K562 (cell line): ENCODE data around the gene SIGLEC7. TPM values are rescaled to one million over a fixed set of nuclear protein-coding genes. Genes with fewer than 3 reads are reported as not detected.
A peak's percentile ranks its signal among the peaks of the same experiment; 100 is the strongest.

Source experiments
- CTBP1 ChIP-seq: fragments of 450-650 bp; IDR thresholded peaks from 2 replicates; pipeline ENCODE4 v1.6.1; 2016; ENCODE audit warnings: borderline replicate concordance
- E2F8 ChIP-seq: fragments of 450-650 bp; IDR thresholded peaks from 2 replicates; pipeline ENCODE4 v1.7.1; 2018; ENCODE audit warnings: mild to moderate bottlenecking, low read depth; ENCODE audit not compliant: partially characterized antibody
- FOXO4 ChIP-seq: fragments of 450-650 bp; formaldehyde crosslinking; IDR thresholded peaks from 2 replicates; pipeline ENCODE4 v1.4.0; 2020; ENCODE audit warnings: mild to moderate bottlenecking, moderate library complexity
- GTF2A2 ChIP-seq: IDR thresholded peaks from 2 replicates; pipeline ENCODE4 v1.6.1; 2016; ENCODE audit warnings: mild to moderate bottlenecking, missing genetic modification characterization, missing compliant biosample characterization
- HEY1 ChIP-seq: fragments of 250-450 bp; sonication (Bioruptor Pico); IDR thresholded peaks from 2 replicates; pipeline ENCODE4 v1.5.0; 2020; ENCODE audit warnings: mild to moderate bottlenecking, moderate library complexity, borderline replicate concordance
- ID3 ChIP-seq, 2 experiments: fragments of 250-450 bp in 1 of 2; fragments of 450-650 bp in 1 of 2; sonication (Bioruptor Pico) in 1 of 2; IDR thresholded peaks; 2 replicates each; pipeline versions ENCODE4 v1.6.1 to v1.8.0; 2016 to 2021; ENCODE audit warnings: mild to moderate bottlenecking in 2 of 2, moderate library complexity in 2 of 2, missing compliant biosample characterization in 1 of 2, missing genetic modification characterization in 1 of 2
- KDM5B ChIP-seq: fragments of 200-600 bp; sonication (generic); IDR thresholded peaks from 2 replicates; pipeline ENCODE4 v1.6.1; 2012; ENCODE audit warnings: low read depth, mild to moderate bottlenecking, moderate library complexity, low read length, control low read depth, inconsistent platforms; ENCODE audit not compliant: insufficient replicate concordance
- MCM2 ChIP-seq: fragments of 450-650 bp; IDR thresholded peaks from 2 replicates; pipeline ENCODE4 v1.6.1; 2017; ENCODE audit warnings: low read depth, mild to moderate bottlenecking
- RBM17 ChIP-seq: fragments of 200-400 bp; formaldehyde crosslinking; IDR thresholded peaks from 2 replicates; pipeline ENCODE4 v1.6.1; 2017; ENCODE audit warnings: low read depth, mild to moderate bottlenecking, low read length, borderline replicate concordance
- SREBF2 ChIP-seq: sonication (generic); formaldehyde crosslinking; IDR thresholded peaks from 2 replicates; pipeline ENCODE4 v1.4.0; 2020; ENCODE audit warnings: mild to moderate bottlenecking, missing genetic modification reagents
- ZNF121 ChIP-seq: sonication (generic); formaldehyde crosslinking; conservative IDR thresholded peaks from 2 replicates; pipeline ENCODE4 v1.8.0; 2022; ENCODE audit warnings: missing genetic modification reagents
- ZNF3 ChIP-seq: fragments of 250-450 bp; sonication (Bioruptor Pico); IDR thresholded peaks from 2 replicates; pipeline ENCODE4 v1.5.0; 2021; ENCODE audit warnings: mild to moderate bottlenecking, moderate library complexity
- ZNF354B ChIP-seq: fragments of 250-450 bp; sonication (Bioruptor Pico); IDR thresholded peaks from 2 replicates; pipeline ENCODE4 v1.4.0; 2020
- ZNF644 ChIP-seq: fragments of 200-800 bp; sonication (Bioruptor generic); IDR thresholded peaks from 2 replicates; pipeline ENCODE4 v1.6.1; 2016; ENCODE audit warnings: low read depth, missing genetic modification characterization, missing compliant biosample characterization
- polyA plus RNA-seq, 8 experiments: library from polyadenylated mRNA; depleted of rRNA in 4 of 8; stranded (reverse) in 5 of 8; unstranded in 3 of 8; fragments of >200 nt; fragmentation: Nextera tagmentation in 2 of 8; fragmentation: Illumina TruSeq in 1 of 8; extraction: Ambion mirVana in 2 of 8; extraction: Trizol in 1 of 8; gene quantifications; 2 replicates each; pipeline versions ENCODE4 v1.2.1 to v1.2.3, GENCODE V29; 2011 to 2014; ENCODE audit warnings: inconsistent platforms in 1 of 8, missing spikeins in 1 of 8
- total RNA-seq, 7 experiments: library from RNA; depleted of rRNA in 6 of 7; stranded (reverse); fragments of >200 nt in 6 of 7; fragmentation: Illumina TruSeq in 2 of 7; extraction: Trizol in 2 of 7; gene quantifications; 2 replicates each; pipeline versions ENCODE4 v1.2.1 to v1.2.3, GENCODE V29; 2011 to 2021; ENCODE audit warnings: low replicate concordance in 1 of 7

The SIGLEC7 gene
- total and polyA plus RNA-seq, 9 of the 15 experiments (the other 6 are each of a cell fraction or from before 2014, with no cell fraction given): 0.10 to 0.12 TPM; not detected in 7

GRCh38 chr19:51158474-51159129, 16.5 kb downstream of the SIGLEC7 start (continued):
- no peak for TF ChIP-seq ZNF121 (CRISPR knock-in tag)
- no peak for TF ChIP-seq RBM17
- TF ChIP-seq GTF2A2 (tag): no peak
- no peak for TF ChIP-seq FOXO4 (CRISPR knock-in tag)
- TF ChIP-seq ZNF354B (CRISPR knock-in tag): no peak
- no peak for TF ChIP-seq ID3 (CRISPR knock-in tag; IDR thresholded peaks at IDR 0.05)
- TF ChIP-seq ID3 (tag; IDR thresholded peaks at IDR 0.05): no peak
- TF ChIP-seq ZNF644 (tag): no peak
- TF ChIP-seq MCM2: no peak
- TF ChIP-seq KDM5B: no peak
- no peak for TF ChIP-seq ZNF3 (CRISPR knock-in tag)
- TF ChIP-seq HEY1 (CRISPR knock-in tag): no peak
- TF ChIP-seq CTBP1: peak; percentile 81
- no peak for TF ChIP-seq SREBF2 (CRISPR knock-in tag)
- TF ChIP-seq E2F8: no peak
